T-cell (primary cell): ENCODE results near the gene RUNX2. TPM values are rescaled to one million over a fixed set of nuclear protein-coding genes. Genes with fewer than 3 reads are reported as not detected.

ENCODE experiments used
- ATAC-seq, 4 experiments: fragments of 200-7000 bp in 3 of 4; fragments of 150-1000 bp in 1 of 4; cut with Tn5 transposase; replicated peaks in 1 of 4; 1 replicate in 3 of 4; 2 replicates in 1 of 4; pipeline ENCODE4 v1.10.0; 2021; ENCODE audit warnings: moderate library complexity in 3 of 4, mild to moderate bottlenecking in 2 of 4, moderate number of reproducible peaks in 1 of 4
- CTCF ChIA-PET, 2 donors: fragments of 300-600 bp; sonication (Branson Sonifier 250); formaldehyde crosslinking; loops; one replicate each; lab custom pipeline; 2022; ENCODE audit warnings: antibody characterized with exemption in 2 of 2; lab: Charles Lee
- POLR2A ChIA-PET, 2 donors: fragments of 300-600 bp; sonication (Branson Sonifier 250); formaldehyde crosslinking; loops; one replicate each; lab custom pipeline; 2022; ENCODE audit warnings: antibody characterized with exemption in 2 of 2; lab: Charles Lee
- DNase-seq, 35 experiments: peaks; one replicate each; pipeline versions ENCODE4 v3.0.0 to v3.0.0-alpha.2; 2013 to 2023
- H3K27ac ChIP-seq: one replicate; pipeline ENCODE4 v1.5.1; 2013; ENCODE audit warnings: low read length
- H3K27me3 ChIP-seq, 2 experiments: replicated peaks in 1 of 2; 1 replicate in 1 of 2; 2 replicates in 1 of 2; pipeline versions ENCODE4 v1.6.1 to v1.7.0; 2013; ENCODE audit warnings: low read length in 1 of 2, mixed read lengths in 1 of 2; ENCODE audit not compliant: control insufficient read depth in 2 of 2, insufficient read depth in 2 of 2; ENCODE audit errors: extremely low read depth in 1 of 2
- H3K36me3 ChIP-seq, 2 donors: 1 replicate in 1 of 2; 2 replicates in 1 of 2; pipeline versions ENCODE4 v1.6.1 to v1.7.0; 2013; ENCODE audit warnings: low read length in 1 of 2; ENCODE audit not compliant: control insufficient read depth in 2 of 2, insufficient read depth in 1 of 2; ENCODE audit errors: extremely low read depth in 1 of 2
- H3K4me1 ChIP-seq, 2 experiments: 1 replicate in 1 of 2; 2 replicates in 1 of 2; pipeline versions ENCODE4 v1.6.1 to v1.7.0; 2013; ENCODE audit warnings: low read length in 2 of 2, mixed read lengths in 1 of 2; ENCODE audit not compliant: insufficient read depth in 2 of 2, control insufficient read depth in 1 of 2; ENCODE audit errors: extremely low read depth in 1 of 2
- H3K4me3 ChIP-seq, 2 donors: 1 replicate in 1 of 2; 2 replicates in 1 of 2; pipeline versions ENCODE4 v1.5.1 to v1.7.0; 2013; ENCODE audit warnings: mild to moderate bottlenecking in 2 of 2, low read length in 1 of 2, moderate library complexity in 1 of 2; ENCODE audit not compliant: control insufficient read depth in 1 of 2; ENCODE audit errors: extremely low read depth in 1 of 2
- H3K9me3 ChIP-seq: 2 replicates; pipeline ENCODE4 v1.7.0; 2013
- H3K27ac Mint-ChIP-seq, 2 donors: one replicate each; pipeline ENCODE4 v1.8.0; 2020 to 2021; ENCODE audit warnings: mild to moderate bottlenecking in 2 of 2, mixed read lengths in 2 of 2
- H3K27me3 Mint-ChIP-seq, 2 donors: one replicate each; pipeline ENCODE4 v1.8.0; 2021 to 2022; ENCODE audit warnings: mixed read lengths in 2 of 2
- H3K36me3 Mint-ChIP-seq: one replicate; pipeline ENCODE4 v1.8.0; 2021; ENCODE audit warnings: mixed read lengths
- H3K4me1 Mint-ChIP-seq, 3 donors: one replicate each; pipeline ENCODE4 v1.8.0; 2020 to 2022; ENCODE audit warnings: mixed read lengths in 3 of 3, mild to moderate bottlenecking in 1 of 3
- H3K4me3 Mint-ChIP-seq, 3 donors: one replicate each; pipeline ENCODE4 v1.8.0; 2020 to 2022; ENCODE audit warnings: mild to moderate bottlenecking in 3 of 3, mixed read lengths in 3 of 3, moderate library complexity in 3 of 3
- H3K9me3 Mint-ChIP-seq, 3 donors: one replicate each; pipeline ENCODE4 v1.8.0; 2020 to 2022; ENCODE audit warnings: mixed read lengths in 3 of 3
- WGBS: methylation state at CpG from one replicate; pipeline ENCODE4 v1.1.5; 2013; ENCODE audit warnings: missing lambda C conversion rate; ENCODE audit not compliant: insufficient coverage; 5-methylcytosine and 5-hydroxymethylcytosine counted together
- total RNA-seq, 35 experiments: library from RNA in 6 of 35; stranded (reverse) in 6 of 35; fragments of 120-200 nt in 1 of 35; gene quantifications; one replicate each; pipeline versions ENCODE4 v1.2.1 to v1.2.4 and lab custom pipeline; 2013 to 2026

Gene RUNX2
- total RNA-seq, 5 donors from 2014 or later (not counting 1 experiment from before 2014, with no cell fraction given), result 14.4 to 31.8 (median 22.4) TPM

DNA sequence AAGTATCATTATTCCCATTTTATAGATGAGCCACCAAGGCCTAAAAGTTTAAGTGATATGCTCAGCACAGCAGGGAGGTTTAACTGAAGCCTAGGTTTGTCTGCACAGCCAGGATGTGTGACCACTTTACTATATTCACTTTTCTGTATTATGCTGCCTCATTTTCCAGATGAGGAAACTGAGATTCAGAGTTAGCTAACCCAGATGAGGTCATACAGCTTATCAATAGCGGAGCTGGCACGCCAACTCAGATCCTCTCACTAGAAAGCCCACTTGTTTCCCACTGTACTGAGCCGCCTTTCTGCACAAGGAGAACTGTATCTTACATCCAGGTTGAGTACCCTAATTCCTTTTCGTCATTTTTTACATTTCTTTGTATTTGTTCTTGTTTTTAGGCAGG, 181.3 kb downstream of the RUNX2 start:
- ChIA-PET CTCF (no interaction called here), POLR2A (no interaction called here)
- H3K27me3 ChIP-seq, result no peaks in the 10 kb centered on the region
- 100% methylated on average over 2 of the region's 4 CpGs for WGBS
- H3K4me1 ChIP-seq, result peaks cover 0 to 7% of the 10 kb centered on the region in 2 experiments
- H3K4me3 ChIP-seq, result no peak overlapping the region
- no peak for ATAC-seq
- H3K27ac ChIP-seq, result no peak overlapping the region
- no peaks in the 10 kb centered on the region for H3K9me3 ChIP-seq
- Mint-ChIP-seq H3K27ac (no peak overlapping the region), H3K27me3 (no peaks in the 10 kb centered on the region), H3K36me3 (peaks cover 33% of the 10 kb centered on the region), H3K4me1 (peaks cover 10 to 15% (median 13%) of the 10 kb centered on the region in 3 donors), H3K9me3 (no peaks in the 10 kb centered on the region), H3K4me3 (no peak overlapping the region)
- H3K36me3 ChIP-seq, result peaks cover 0 to 16% of the 10 kb centered on the region in 2 donors
- no peak for DNase-seq

- Mint-ChIP-seq H3K9me3 (no peaks in the 10 kb centered on the region), H3K4me3 (no peak overlapping the region), H3K36me3 (peaks cover 21% of the 10 kb centered on the region), H3K4me1 (peaks cover 0 to 2% (median 0%) of the 10 kb centered on the region in 3 donors), H3K27me3 (no peaks in the 10 kb centered on the region), H3K27ac (no peak overlapping the region)
- DNase-seq (no peak), ATAC-seq (no peak)
- Histone ChIP-seq H3K4me1 (no peaks in the 10 kb centered on the region), H3K27me3 (no peaks in the 10 kb centered on the region), H3K4me3 (no peak overlapping the region), H3K9me3 (no peaks in the 10 kb centered on the region), H3K27ac (no peak overlapping the region), H3K36me3 (peaks cover 0 to 16% of the 10 kb centered on the region in 2 donors)
- POLR2A ChIA-PET, result no interaction called here
- no CpG with 5 or more reads among the region's 3 CpGs for WGBS
- CTCF ChIA-PET, result no interaction called here
Observed at GRCh38 chr6:45512717-45513116, 184.6 kb downstream of the RUNX2 start.

DNA sequence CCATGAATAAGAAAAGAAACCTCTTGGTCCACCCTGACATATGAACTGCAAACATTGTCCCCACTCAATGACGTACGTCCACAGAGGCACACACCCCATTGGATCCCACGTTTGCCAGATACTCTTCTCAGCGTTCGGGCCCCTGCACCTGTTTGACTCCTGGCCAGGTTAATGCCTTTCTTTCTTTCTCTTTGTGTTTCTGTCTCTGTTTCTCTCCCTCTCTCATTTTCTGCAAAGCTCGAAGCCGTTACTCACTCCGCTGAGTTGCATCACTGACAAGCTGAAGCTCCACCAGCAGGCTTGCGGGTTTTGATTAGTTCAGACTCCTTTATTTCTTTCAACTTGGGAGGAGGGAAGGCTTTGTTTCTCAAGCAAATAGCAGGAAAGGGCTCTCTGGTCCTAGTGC, 185.1 kb downstream of the RUNX2 start:
- H3K27ac Mint-ChIP-seq, result no peak overlapping the region
- DNase-seq (no peak), ATAC-seq (no peak)
- no peaks in the 10 kb centered on the region for H3K9me3 ChIP-seq
- H3K4me1 ChIP-seq, result no peaks in the 10 kb centered on the region
- H3K27me3 ChIP-seq, result no peaks in the 10 kb centered on the region
- H3K27ac ChIP-seq, result no peak overlapping the region
- POLR2A ChIA-PET, result no interaction called here
- H3K36me3 Mint-ChIP-seq, result peaks cover 21% of the 10 kb centered on the region
- H3K9me3 Mint-ChIP-seq, result no peaks in the 10 kb centered on the region
- CTCF ChIA-PET, result no interaction called here
- peaks cover 0 to 16% of the 10 kb centered on the region in 2 donors for H3K36me3 ChIP-seq
- H3K4me1 Mint-ChIP-seq, result peaks cover 0 to 2% (median 0%) of the 10 kb centered on the region in 3 donors
- 98% methylated on average over 5 of the region's 9 CpGs for WGBS
- H3K4me3 Mint-ChIP-seq, result no peak overlapping the region
- H3K4me3 ChIP-seq, result no peak overlapping the region
- no peaks in the 10 kb centered on the region for H3K27me3 Mint-ChIP-seq

GRCh38 chr6:45513843-45514242, 185.7 kb downstream of the RUNX2 start:
- no peaks in the 10 kb centered on the region for H3K4me1 ChIP-seq
- H3K36me3 Mint-ChIP-seq, result peaks cover 19% of the 10 kb centered on the region

DNA sequence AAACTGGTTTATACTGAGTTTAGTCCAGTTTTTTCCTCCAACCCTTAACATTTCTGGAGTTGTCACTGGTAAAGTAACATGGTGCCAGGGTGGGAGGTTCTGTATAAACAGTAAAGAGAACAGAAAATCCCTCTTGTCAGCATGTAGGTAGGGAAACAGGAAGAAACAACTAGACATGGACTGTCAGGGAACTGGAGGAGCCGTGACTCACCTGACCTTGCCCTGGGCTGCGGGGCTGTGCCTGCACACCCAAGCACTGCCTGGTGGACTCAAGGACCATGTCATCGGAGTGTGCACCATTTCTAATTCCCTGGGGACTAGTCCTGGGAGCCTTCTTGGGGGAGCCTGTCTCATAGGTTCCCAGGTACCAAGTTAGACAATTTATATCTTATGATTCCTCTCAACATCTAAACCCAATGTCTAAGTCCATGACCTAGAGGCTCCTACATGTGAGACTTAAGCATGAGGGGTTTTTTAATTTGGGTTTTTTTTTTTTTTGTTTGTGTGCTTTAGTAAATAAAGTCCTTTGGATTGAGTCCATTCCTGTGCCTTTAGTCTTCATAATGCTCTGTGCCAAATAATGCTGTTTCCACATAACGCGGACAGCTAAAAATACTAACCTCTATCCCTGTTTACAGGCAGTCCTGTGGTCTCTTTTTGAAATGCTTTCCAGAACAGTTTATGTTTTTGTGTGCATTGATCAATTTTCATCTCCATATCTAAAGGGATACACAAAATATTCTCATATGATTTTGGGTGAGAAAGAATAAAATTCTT, 186.5 kb downstream of the RUNX2 start:
- Histone ChIP-seq H3K4me1 (no peaks in the 10 kb centered on the region), H3K9me3 (no peaks in the 10 kb centered on the region), H3K27ac (no peak overlapping the region), H3K4me3 (no peak overlapping the region), H3K36me3 (peaks cover 0 to 16% of the 10 kb centered on the region in 2 donors), H3K27me3 (no peaks in the 10 kb centered on the region)
- DNase-seq, result no peak
- no peak overlapping the region for H3K27ac Mint-ChIP-seq
- WGBS, result 100% methylated on average over 1 of the region's 5 CpGs
- H3K9me3 Mint-ChIP-seq, result no peaks in the 10 kb centered on the region
- ChIA-PET POLR2A (interaction anchor here in 1 of 2 donors (0.6 kb wide), 1 partner anchor 201 kb away, joined by 3 read pairs; no protein-coding TSS in a partner anchor), CTCF (no interaction called here)
- H3K4me1 Mint-ChIP-seq, result peaks cover 0 to 2% (median 0%) of the 10 kb centered on the region in 3 donors
- peaks cover 23% of the 10 kb centered on the region for H3K36me3 Mint-ChIP-seq
- no peak overlapping the region for H3K4me3 Mint-ChIP-seq
- H3K27me3 Mint-ChIP-seq, result no peaks in the 10 kb centered on the region
- ATAC-seq, result no peak

More at GRCh38 chr6:45513843-45514242, 185.7 kb downstream of the RUNX2 start:
- DNase-seq (no peak), ATAC-seq (no peak)
- ChIA-PET POLR2A (no interaction called here), CTCF (no interaction called here)
- Histone ChIP-seq H3K27ac (no peak overlapping the region), H3K4me3 (no peak overlapping the region), H3K27me3 (no peaks in the 10 kb centered on the region), H3K36me3 (peaks cover 0 to 16% of the 10 kb centered on the region in 2 donors), H3K9me3 (no peaks in the 10 kb centered on the region)
- Mint-ChIP-seq H3K27me3 (no peaks in the 10 kb centered on the region), H3K4me1 (peaks cover 0 to 2% (median 0%) of the 10 kb centered on the region in 3 donors), H3K9me3 (no peaks in the 10 kb centered on the region), H3K4me3 (no peak overlapping the region), H3K27ac (no peak overlapping the region)
- 100% methylated on average over 3 of the region's 4 CpGs for WGBS

- Mint-ChIP-seq H3K4me3 (no peak overlapping the region), H3K27ac (no peak overlapping the region), H3K27me3 (no peaks in the 10 kb centered on the region), H3K36me3 (peaks cover 25% of the 10 kb centered on the region), H3K4me1 (peaks cover 8 to 13% (median 12%) of the 10 kb centered on the region in 3 donors), H3K9me3 (no peaks in the 10 kb centered on the region)
- Histone ChIP-seq H3K4me1 (peaks cover 0 to 2% of the 10 kb centered on the region in 2 experiments), H3K27me3 (no peaks in the 10 kb centered on the region), H3K27ac (no peak overlapping the region), H3K4me3 (no peak overlapping the region), H3K9me3 (no peaks in the 10 kb centered on the region), H3K36me3 (peaks cover 0 to 5% of the 10 kb centered on the region in 2 donors)
- no peak for DNase-seq
- no CpG with 5 or more reads among the region's 4 CpGs for WGBS
- POLR2A ChIA-PET, result interaction anchor here in 1 of 2 donors (0.7 kb wide), 1 partner anchor 10 kb away, joined by 3 read pairs; no protein-coding TSS in a partner anchor
- no peak for ATAC-seq
- CTCF ChIA-PET, result no interaction called here
Observed at GRCh38 chr6:45518013-45518720, 190.0 kb downstream of the RUNX2 start.
